HepG2 (cell line): Measurements from ENCODE around the gene APEX1. TPM values are rescaled to one million over a fixed set of nuclear protein-coding genes. Genes with fewer than 3 reads are reported as not detected.

Source experiments
- ARID3A ChIP-seq: IDR thresholded peaks from 2 replicates; pipeline ENCODE4 v1.6.1; 2012; ENCODE audit warnings: low read depth, low read length, improper control_type of control experiment
- BCL3 ChIP-seq: sonication (generic); formaldehyde crosslinking; IDR thresholded peaks from 2 replicates; pipeline ENCODE4 v1.5.1; 2020; ENCODE audit warnings: mild to moderate bottlenecking, missing genetic modification reagents, moderate library complexity
- CEBPB ChIP-seq: IDR thresholded peaks from 2 replicates; pipeline ENCODE4 v1.6.1; 2011; ENCODE audit warnings: low read depth, low read length, improper control_type of control experiment, borderline replicate concordance
- DDIT3 ChIP-seq: sonication (generic); formaldehyde crosslinking; IDR thresholded peaks from 2 replicates; pipeline ENCODE4 v1.4.0; 2020; ENCODE audit warnings: mild to moderate bottlenecking, missing genetic modification reagents
- GFI1 ChIP-seq: sonication (generic); formaldehyde crosslinking; IDR thresholded peaks from 2 replicates; pipeline ENCODE4 v1.5.0; 2020; ENCODE audit warnings: missing genetic modification reagents, mild to moderate bottlenecking, borderline replicate concordance
- KAT8 ChIP-seq: IDR thresholded peaks from 2 replicates; pipeline ENCODE4 v1.6.1; 2016; ENCODE audit warnings: missing genetic modification reagents, missing compliant biosample characterization
- KDM2A ChIP-seq: sonication (generic); formaldehyde crosslinking; IDR thresholded peaks from 2 replicates; pipeline ENCODE4 v1.4.0; 2020; ENCODE audit warnings: low read depth, missing genetic modification reagents, borderline replicate concordance
- LCORL ChIP-seq, 2 experiments: fragments of 450-650 bp in 1 of 2; sonication (generic) in 1 of 2; formaldehyde crosslinking in 1 of 2; IDR thresholded peaks; 2 replicates each; pipeline versions ENCODE4 v1.5.0 to v1.6.1; 2017 to 2020; ENCODE audit warnings: antibody characterized with exemption in 1 of 2, missing genetic modification reagents in 1 of 2
- MAFK ChIP-seq, 2 experiments: IDR thresholded peaks in 1 of 2; conservative IDR thresholded peaks in 1 of 2; 2 replicates each; pipeline ENCODE4 v1.6.1; 2011; ENCODE audit warnings: improper control_type of control experiment in 2 of 2, low read length in 2 of 2
- MTF1 ChIP-seq: sonication (generic); formaldehyde crosslinking; IDR thresholded peaks from 2 replicates; pipeline ENCODE4 v1.5.0; 2020; ENCODE audit warnings: missing genetic modification reagents
- NAIF1 ChIP-seq: sonication (generic); formaldehyde crosslinking; IDR thresholded peaks from 2 replicates; pipeline ENCODE4 v1.5.0; 2020; ENCODE audit warnings: mild to moderate bottlenecking, missing genetic modification reagents, borderline replicate concordance
- NCOA1 ChIP-seq: sonication (generic); formaldehyde crosslinking; IDR thresholded peaks from 2 replicates; pipeline ENCODE4 v1.9.0; 2021; ENCODE audit warnings: missing genetic modification reagents
- RORA ChIP-seq: sonication (generic); formaldehyde crosslinking; IDR thresholded peaks from 2 replicates; pipeline ENCODE4 v1.5.0; 2020; ENCODE audit warnings: mild to moderate bottlenecking, missing genetic modification reagents, moderate library complexity
- STAT5B ChIP-seq: sonication (generic); formaldehyde crosslinking; IDR thresholded peaks from 2 replicates; pipeline ENCODE4 v1.4.0; 2020; ENCODE audit warnings: missing genetic modification reagents
- ZNF101 ChIP-seq: sonication (generic); formaldehyde crosslinking; IDR thresholded peaks from 2 replicates; pipeline ENCODE4 v1.4.0; 2020; ENCODE audit warnings: mild to moderate bottlenecking, low read depth, missing genetic modification reagents, borderline replicate concordance
- ZNF180 ChIP-seq: sonication (generic); formaldehyde crosslinking; IDR thresholded peaks from 2 replicates; pipeline ENCODE4 v1.4.0; 2020; ENCODE audit warnings: low read depth, missing genetic modification reagents, borderline replicate concordance
- ZNF251 ChIP-seq: sonication (generic); formaldehyde crosslinking; IDR thresholded peaks from 2 replicates; pipeline ENCODE4 v1.9.0; 2021; ENCODE audit warnings: mild to moderate bottlenecking, missing genetic modification reagents
- ZNF367 ChIP-seq: sonication (generic); formaldehyde crosslinking; IDR thresholded peaks from 2 replicates; pipeline ENCODE4 v1.4.0; 2020; ENCODE audit warnings: missing genetic modification reagents, borderline replicate concordance
- ZNF564 ChIP-seq: sonication (generic); formaldehyde crosslinking; IDR thresholded peaks from 2 replicates; pipeline ENCODE4 v1.8.1; 2023; ENCODE audit warnings: mild to moderate bottlenecking, missing genetic modification reagents
- ZNF710 ChIP-seq: sonication (generic); formaldehyde crosslinking; IDR thresholded peaks from 2 replicates; pipeline ENCODE4 v1.5.0; 2020; ENCODE audit warnings: mild to moderate bottlenecking, missing genetic modification reagents, borderline replicate concordance
- ZNF746 ChIP-seq: sonication (generic); formaldehyde crosslinking; IDR thresholded peaks from 2 replicates; pipeline ENCODE4 v1.8.0; 2022; ENCODE audit warnings: mild to moderate bottlenecking, missing genetic modification reagents
- ZSCAN21 ChIP-seq: sonication (generic); formaldehyde crosslinking; IDR thresholded peaks from 2 replicates; pipeline ENCODE4 v1.8.0; 2022; ENCODE audit warnings: mild to moderate bottlenecking, missing genetic modification reagents, moderate library complexity, borderline replicate concordance
- ZSCAN29 ChIP-seq: sonication (generic); formaldehyde crosslinking; conservative IDR thresholded peaks from 2 replicates; pipeline ENCODE4 v1.4.0; 2020; ENCODE audit warnings: mild to moderate bottlenecking, missing genetic modification reagents
- ZZZ3 ChIP-seq: sonication (generic); formaldehyde crosslinking; IDR thresholded peaks from 2 replicates; pipeline ENCODE4 v1.4.0; 2020; ENCODE audit warnings: missing genetic modification reagents, mild to moderate bottlenecking, borderline replicate concordance
- polyA plus RNA-seq, 8 experiments: library from polyadenylated mRNA; depleted of rRNA in 3 of 8; stranded (reverse) in 7 of 8; unstranded in 1 of 8; fragments of >200 nt; fragmentation: Illumina TruSeq in 4 of 8; extraction: Trizol in 4 of 8; gene quantifications; 2 replicates each; pipeline versions ENCODE4 v1.2.1 to v1.2.3, GENCODE V29; 2011 to 2016; ENCODE audit warnings: low read depth in 4 of 8, missing spikeins in 1 of 8, mixed read lengths in 1 of 8; ENCODE audit not compliant: insufficient read depth in 1 of 8
- total RNA-seq, 5 experiments: library from RNA; depleted of rRNA; stranded (reverse); fragments of >200 nt; fragmentation: Illumina TruSeq; extraction: Trizol; gene quantifications; 2 replicates each; pipeline ENCODE4 v1.2.3, GENCODE V29; 2016; ENCODE audit warnings: low read depth in 1 of 5

Gene APEX1
- total and polyA plus RNA-seq, 2 of the 13 experiments (the other 11 are each of a cell fraction or from before 2014, with no cell fraction given), result 171 to 405 TPM

GRCh38 chr14:20454516-20455354, at the start of gene APEX1, which contains the start of gene OSGEP (continued):
- TF ChIP-seq ARID3A (0 out of 2 replicates have a peak, but pooled peaks have one; percentile 24), ZNF180 (CRISPR knock-in tag) (no peak), ZNF710 (peak; percentile 45; the same call in 1 of the 2 replicates), MTF1 (CRISPR knock-in tag) (no peak), ZNF101 (CRISPR knock-in tag) (no peak), STAT5B (CRISPR knock-in tag) (no peak), MAFK (conservative IDR thresholded peaks at IDR 0.05 in 1 of 2, IDR thresholded peaks at IDR 0.05 in 1 of 2; ENCODE audit: low read length in 2 of 2) (no peak), ZZZ3 (CRISPR knock-in tag) (peak; percentile 83; the same call in 1 of the 2 replicates), NCOA1 (no peak), BCL3 (no peak), DDIT3 (CRISPR knock-in tag) (0 out of 2 replicates have a peak, but pooled peaks have one; percentile 79), KDM2A (CRISPR knock-in tag) (peak; percentile 88), ZSCAN29 (CRISPR knock-in tag) (peak; percentile 81; the same call in 1 of the 2 replicates), RORA (CRISPR knock-in tag) (no peak), ZSCAN21 (CRISPR knock-in tag) (peak; percentile 93; the same call in 1 of the 2 replicates), NAIF1 (CRISPR knock-in tag) (no peak), ZNF746 (peak; percentile 72), ZNF367 (CRISPR knock-in tag) (no peak), CEBPB (no peak), ZNF251 (CRISPR knock-in tag) (no peak; the same call in 1 of the 2 replicates), ZNF564 (peak; percentile 80; the same call in 1 of the 2 replicates), KAT8 (CRISPR knock-in tag) (peak; percentile 94), GFI1 (CRISPR knock-in tag) (no peak; the same call in 1 of the 2 replicates), LCORL (IDR thresholded peaks at IDR 0.05) (peak; percentile 89), LCORL (CRISPR knock-in tag; IDR thresholded peaks at IDR 0.05) (peak; percentile 71; the same call in 1 of the 2 replicates)
